OCI-LY7 (cell line): ENCODE data around the gene SSX2IP. TPM values are rescaled to one million over a fixed set of nuclear protein-coding genes. Genes with fewer than 3 reads are reported as not detected.

Experiments
- BruUV-seq: library from RNA; stranded (reverse); fragments of 400-500 nt; replicated peaks from 2 replicates; lab custom pipeline; 2021; lab: Mats Ljungman, UMichigan
- CTCF ChIA-PET: fragments of 300-600 bp; sonication (Branson Sonifier 250); formaldehyde crosslinking; loops from one replicate; lab custom pipeline; 2022; ENCODE audit warnings: antibody characterized with exemption; ENCODE audit not compliant: unreplicated experiment; lab: Charles Lee
- POLR2A ChIA-PET: fragments of 300-600 bp; sonication (Branson Sonifier 250); formaldehyde crosslinking; loops from one replicate; lab custom pipeline; 2022; ENCODE audit warnings: antibody characterized with exemption; lab: Charles Lee
- DNase-seq: peaks from one replicate; pipeline ENCODE4 v3.0.0-alpha.2; 2015; ENCODE audit warnings: low spot score
- H2AFZ ChIP-seq: fragments of 200-600 bp; sonication (generic), shearing (Covaris generic); 2 replicates; pipeline ENCODE4 v1.6.1; 2014; ENCODE audit warnings: mild to moderate bottlenecking, antibody characterized with exemption, low read length, moderate library complexity
- H3K27ac ChIP-seq: fragments of 200-600 bp; sonication (generic); 2 replicates; pipeline ENCODE4 v1.5.1; 2014; ENCODE audit warnings: mixed run types, low read depth, mild to moderate bottlenecking, moderate library complexity, low read length, inconsistent platforms; ENCODE audit not compliant: poor library complexity, severe bottlenecking
- H3K36me3 ChIP-seq: fragments of 200-600 bp; sonication (generic); 2 replicates; pipeline ENCODE4 v1.6.1; 2014; ENCODE audit warnings: mild to moderate bottlenecking, antibody characterized with exemption, low read length, moderate library complexity, mixed read lengths; ENCODE audit not compliant: insufficient read depth
- H3K4me1 ChIP-seq: fragments of 200-600 bp; sonication (generic); 2 replicates; pipeline ENCODE4 v1.5.1; 2014; ENCODE audit warnings: mild to moderate bottlenecking, low read length; ENCODE audit not compliant: insufficient read depth, poor library complexity, severe bottlenecking
- H3K4me2 ChIP-seq: fragments of 200-600 bp; sonication (generic); 2 replicates; pipeline ENCODE4 v1.6.1; 2014; ENCODE audit warnings: mild to moderate bottlenecking, low read length
- H3K4me3 ChIP-seq: fragments of 200-600 bp; sonication (generic); 2 replicates; pipeline ENCODE4 v1.5.1; 2014; ENCODE audit warnings: mild to moderate bottlenecking, low read depth, low read length; ENCODE audit not compliant: poor library complexity, severe bottlenecking
- H3K79me2 ChIP-seq: fragments of 200-600 bp; sonication (generic); 2 replicates; pipeline ENCODE4 v1.6.1; 2016; ENCODE audit warnings: low read depth, mild to moderate bottlenecking, low read length, moderate library complexity, mixed read lengths; ENCODE audit not compliant: insufficient read depth
- H3K9me2 ChIP-seq: fragments of 200-600 bp; sonication (generic); 2 replicates; pipeline ENCODE4 v1.6.1; 2016; ENCODE audit warnings: mild to moderate bottlenecking, low read length, mixed read lengths; ENCODE audit not compliant: insufficient read depth
- H3K9me3 ChIP-seq: fragments of 200-600 bp; sonication (generic); 2 replicates; pipeline ENCODE4 v1.6.1; 2014; ENCODE audit warnings: mild to moderate bottlenecking, mixed run types, low read length, mixed read lengths
- H4K20me1 ChIP-seq: fragments of 200-600 bp; sonication (generic); 2 replicates; pipeline ENCODE4 v1.6.1; 2014; ENCODE audit warnings: mild to moderate bottlenecking, antibody characterized with exemption, low read length, moderate library complexity, mixed read lengths; ENCODE audit not compliant: insufficient read depth
- CTCF ChIP-seq: fragments of 200-600 bp; sonication (generic); conservative IDR thresholded peaks from 2 replicates; pipeline ENCODE4 v1.5.1; 2014; ENCODE audit warnings: mild to moderate bottlenecking, antibody characterized with exemption, low read length, moderate library complexity, mixed read lengths
- EZH2phosphoT487 ChIP-seq: fragments of 200-600 bp; sonication (generic); IDR thresholded peaks from 2 replicates; pipeline ENCODE4 v1.6.1; 2018; ENCODE audit warnings: low read depth, borderline replicate concordance, mild to moderate bottlenecking, mixed run types, antibody characterized with exemption, low read length, moderate library complexity, mixed read lengths
- intact Hi-C: fragments of 100-400 bp; cut with micrococcal nuclease; formaldehyde crosslinking; loops from one replicate; pipeline ENCODE4 v1.10.0; 2022; ENCODE audit not compliant: unreplicated experiment
- total RNA-seq, 2 experiments: library from RNA; depleted of rRNA in 1 of 2; stranded (reverse); fragments of >200 nt in 1 of 2; shearing (Covaris generic) in 1 of 2; gene quantifications; 2 replicates each; pipeline ENCODE4 v1.2.3, GENCODE V29; 2014 to 2022

Gene SSX2IP
- total RNA-seq, 2 experiments from 2014 or later = 24.1 to 24.4 TPM

GRCh38 chr1:84703431-84703830, 13.2 kb upstream of the SSX2IP start:
- Histone ChIP-seq H4K20me1 (no peaks in the 10 kb centered on the region), H3K4me1 (peaks cover 41% of the 10 kb centered on the region), H3K79me2 (no peaks in the 10 kb centered on the region), H2AFZ (no peak overlapping the region), H3K9me3 (no peaks in the 10 kb centered on the region), H3K36me3 (no peaks in the 10 kb centered on the region), H3K4me3 (no peak overlapping the region), H3K27ac (no peak overlapping the region), H3K9me2 (no peaks in the 10 kb centered on the region), H3K4me2 (no peak overlapping the region)
- CTCF ChIA-PET = no interaction called here
- no peak for TF ChIP-seq CTCF
- no peak for TF ChIP-seq EZH2phosphoT487
- POLR2A ChIA-PET = interaction anchor here (0.5 to 2.6 kb wide), 5 partner anchors 10 to 323 kb away, joined by 3 to 5 read pairs (median 4); no protein-coding TSS in a partner anchor
- intact Hi-C loops = no loop called here
- no peak for DNase-seq
- no TSS peak for BruUV-seq

GRCh38 chr1:84702143-84702542, 11.9 kb upstream of the SSX2IP start:
- TF ChIP-seq EZH2phosphoT487 = no peak
- TF ChIP-seq CTCF = no peak

GRCh38 chr1:84701376-84701775, 11.1 kb upstream of the SSX2IP start:
- Histone ChIP-seq H3K27ac (no peak overlapping the region), H2AFZ (peak overlapping the region; percentile 97; the same call in 1 of the 2 replicates), H4K20me1 (no peaks in the 10 kb centered on the region), H3K9me3 (no peaks in the 10 kb centered on the region), H3K4me3 (no peak overlapping the region), H3K79me2 (no peaks in the 10 kb centered on the region), H3K4me2 (peak overlapping the region; percentile 71), H3K36me3 (no peaks in the 10 kb centered on the region), H3K4me1 (peaks cover 45% of the 10 kb centered on the region), H3K9me2 (no peaks in the 10 kb centered on the region)
- CTCF ChIA-PET = no interaction called here
- POLR2A ChIA-PET = interaction anchor here (0.8 to 1.8 kb wide), 4 partner anchors 13 to 958 kb away, joined by 3 to 4 read pairs (median 4); no protein-coding TSS in a partner anchor
- TF ChIP-seq EZH2phosphoT487 = no peak
- TF ChIP-seq CTCF = no peak
- no peak for DNase-seq
- intact Hi-C loops = no loop called here
- no TSS peak for BruUV-seq

More at GRCh38 chr1:84702143-84702542, 11.9 kb upstream of the SSX2IP start:
- Histone ChIP-seq H3K36me3 (no peaks in the 10 kb centered on the region), H2AFZ (peak overlapping the region; percentile 97; the same call in 1 of the 2 replicates), H3K9me2 (no peaks in the 10 kb centered on the region), H3K79me2 (no peaks in the 10 kb centered on the region), H3K9me3 (no peaks in the 10 kb centered on the region), H3K27ac (no peak overlapping the region), H4K20me1 (no peaks in the 10 kb centered on the region), H3K4me2 (peak overlapping the region; percentile 71; the same call in 1 of the 2 replicates), H3K4me3 (no peak overlapping the region), H3K4me1 (peaks cover 45% of the 10 kb centered on the region)
- POLR2A ChIA-PET = interaction anchor here (0.9 to 2.6 kb wide), 3 partner anchors 9 to 18 kb away, joined by 4 to 5 read pairs (median 4); no protein-coding TSS in a partner anchor
- BruUV-seq = no TSS peak
- CTCF ChIA-PET = no interaction called here
- no peak for DNase-seq
- intact Hi-C loops = no loop called here
